Common myeloid progenitor, CD34-positive (primary cell): Measurements from ENCODE around the gene HDLBP.

ENCODE experiments used
- CTCF ChIA-PET: fragments of 350-600 bp; sonication (Branson Sonifier 250); formaldehyde crosslinking; loops from one replicate; lab custom pipeline; 2021; ENCODE audit warnings: antibody characterized with exemption; lab: Charles Lee
- POLR2A ChIA-PET: fragments of 350-600 bp; sonication (Branson Sonifier 250); formaldehyde crosslinking; loops from one replicate; lab custom pipeline; 2021; ENCODE audit warnings: antibody characterized with exemption; lab: Charles Lee
- DNase-seq, 3 donors: peaks; one replicate each; pipeline versions ENCODE4 v3.0.0 to v3.0.0-alpha.2; 2013
- H3K27ac ChIP-seq, 2 experiments: 1 replicate in 1 of 2; 2 replicates in 1 of 2; pipeline ENCODE4 v1.7.0; 2013; ENCODE audit warnings: inconsistent platforms in 2 of 2, low read length in 2 of 2, mild to moderate bottlenecking in 2 of 2, low read depth in 1 of 2, moderate library complexity in 1 of 2; ENCODE audit not compliant: severe bottlenecking in 2 of 2, insufficient read depth in 1 of 2, poor library complexity in 1 of 2
- H3K27me3 ChIP-seq, 5 experiments: replicated peaks in 2 of 5; 1 replicate in 3 of 5; 2 replicates in 2 of 5; pipeline versions ENCODE4 v1.6.1 to v1.7.0; 2013; ENCODE audit warnings: low read length in 4 of 5, mild to moderate bottlenecking in 2 of 5, moderate library complexity in 2 of 5, inconsistent platforms in 1 of 5; ENCODE audit not compliant: insufficient read depth in 5 of 5, control insufficient read depth in 4 of 5
- H3K36me3 ChIP-seq, 4 experiments: 1 replicate in 2 of 4; 2 replicates in 2 of 4; pipeline versions ENCODE4 v1.6.1 to v1.7.0; 2013; ENCODE audit warnings: low read length in 3 of 4, control low read depth in 1 of 4, mild to moderate bottlenecking in 1 of 4; ENCODE audit not compliant: control insufficient read depth in 4 of 4, insufficient read depth in 4 of 4
- H3K4me1 ChIP-seq, 4 experiments: 1 replicate in 3 of 4; 2 replicates in 1 of 4; pipeline versions ENCODE4 v1.6.1 to v1.7.1; 2013; ENCODE audit warnings: low read length in 3 of 4, mild to moderate bottlenecking in 3 of 4, control low read depth in 1 of 4, inconsistent platforms in 1 of 4, moderate library complexity in 1 of 4; ENCODE audit not compliant: control insufficient read depth in 4 of 4, insufficient read depth in 4 of 4; ENCODE audit errors: control extremely low read depth in 1 of 4
- H3K4me3 ChIP-seq, 7 experiments: 1 replicate in 4 of 7; 2 replicates in 3 of 7; pipeline versions ENCODE4 v1.5.1 to v1.7.0; 2013; ENCODE audit warnings: mild to moderate bottlenecking in 7 of 7, low read length in 6 of 7, moderate library complexity in 6 of 7, inconsistent platforms in 2 of 7, low read depth in 2 of 7, control low read depth in 1 of 7; ENCODE audit not compliant: insufficient read depth in 4 of 7, control insufficient read depth in 1 of 7; ENCODE audit errors: extremely low read depth in 1 of 7
- H3K9me3 ChIP-seq, 5 experiments: 1 replicate in 4 of 5; 2 replicates in 1 of 5; pipeline versions ENCODE4 v1.6.1 to v1.7.1; 2013; ENCODE audit warnings: low read length in 4 of 5, mild to moderate bottlenecking in 2 of 5, inconsistent platforms in 1 of 5, low read depth in 1 of 5, moderate library complexity in 1 of 5; ENCODE audit not compliant: control insufficient read depth in 4 of 5, insufficient read depth in 2 of 5; ENCODE audit errors: control extremely low read depth in 1 of 5
- WGBS: methylation state at CpG from one replicate; pipeline ENCODE4 v1.1.5; 2013; ENCODE audit not compliant: insufficient coverage; 5-methylcytosine and 5-hydroxymethylcytosine counted together

HDLBP gene

DNA sequence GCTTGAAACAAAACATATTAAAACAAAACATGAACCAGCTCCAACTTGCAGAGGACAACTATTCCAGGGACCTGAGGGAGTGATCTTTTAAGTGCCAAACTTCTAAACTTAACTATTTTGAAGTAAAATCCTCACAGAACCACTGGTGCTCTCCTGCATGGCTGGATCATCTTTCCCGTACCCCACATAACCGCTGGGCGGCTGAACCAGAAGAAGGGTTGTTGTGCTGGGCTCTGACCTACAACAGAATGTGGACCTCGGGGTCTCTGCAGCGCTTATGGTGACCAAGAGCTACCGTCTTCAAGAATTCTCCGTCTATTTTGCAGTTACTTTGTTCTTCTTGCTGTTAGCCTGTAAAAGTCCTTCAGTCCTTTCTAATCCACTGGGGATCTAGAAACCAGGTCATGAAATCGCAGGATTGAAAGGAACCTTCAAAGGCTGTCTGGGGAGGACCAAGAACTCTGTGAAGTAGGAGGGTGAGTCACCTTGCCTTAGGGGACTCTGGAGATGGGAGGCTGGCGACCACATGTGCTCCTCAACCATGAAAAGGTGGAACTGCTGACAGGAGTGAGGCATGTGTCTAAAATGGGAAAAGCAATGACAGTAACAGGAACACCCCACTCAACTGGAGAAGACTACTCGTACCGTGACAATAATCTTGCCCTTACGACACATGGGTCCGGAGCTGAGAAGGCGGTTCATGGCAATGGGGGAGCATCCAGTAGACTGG lies 46.6 kb downstream of the HDLBP start:
- no peak overlapping the region for H3K27ac ChIP-seq
- H3K9me3 ChIP-seq, result no peaks in the 10 kb centered on the region
- 93% methylated on average over 14 of the region's 14 CpGs for WGBS
- H3K27me3 ChIP-seq, result no peaks in the 10 kb centered on the region
- H3K36me3 ChIP-seq, result peaks cover 5 to 45% (median 29%) of the 10 kb centered on the region in 4 experiments
- H3K4me3 ChIP-seq, result no peak overlapping the region
- peaks cover 7 to 26% (median 20%) of the 10 kb centered on the region in 4 experiments for H3K4me1 ChIP-seq
- ChIA-PET POLR2A (interaction anchor here (0.6 kb wide), 1 partner anchor 15 kb away, joined by 7 read pairs; no protein-coding TSS in a partner anchor), CTCF (no interaction called here)
- no peak for DNase-seq

GRCh38 chr2:241268306-241268705 lies 47.2 kb downstream of the HDLBP start:
- CTCF ChIA-PET, result interaction anchor here (1.0 to 1.8 kb wide), 2 partner anchors 19 to 24 kb away, joined by 3 to 5 read pairs; no protein-coding TSS in a partner anchor
- 100% methylated on average over 2 of the region's 7 CpGs for WGBS
- Histone ChIP-seq H3K4me1 (peaks cover 7 to 22% (median 16%) of the 10 kb centered on the region in 4 experiments), H3K36me3 (peaks cover 5 to 50% (median 34%) of the 10 kb centered on the region in 4 experiments), H3K27ac (no peak overlapping the region), H3K27me3 (no peaks in the 10 kb centered on the region), H3K4me3 (no peak overlapping the region), H3K9me3 (no peaks in the 10 kb centered on the region)
- POLR2A ChIA-PET, result interaction anchor here (0.6 kb wide), 1 partner anchor 15 kb away, joined by 7 read pairs; no protein-coding TSS in a partner anchor
- DNase-seq, result no peak

DNA sequence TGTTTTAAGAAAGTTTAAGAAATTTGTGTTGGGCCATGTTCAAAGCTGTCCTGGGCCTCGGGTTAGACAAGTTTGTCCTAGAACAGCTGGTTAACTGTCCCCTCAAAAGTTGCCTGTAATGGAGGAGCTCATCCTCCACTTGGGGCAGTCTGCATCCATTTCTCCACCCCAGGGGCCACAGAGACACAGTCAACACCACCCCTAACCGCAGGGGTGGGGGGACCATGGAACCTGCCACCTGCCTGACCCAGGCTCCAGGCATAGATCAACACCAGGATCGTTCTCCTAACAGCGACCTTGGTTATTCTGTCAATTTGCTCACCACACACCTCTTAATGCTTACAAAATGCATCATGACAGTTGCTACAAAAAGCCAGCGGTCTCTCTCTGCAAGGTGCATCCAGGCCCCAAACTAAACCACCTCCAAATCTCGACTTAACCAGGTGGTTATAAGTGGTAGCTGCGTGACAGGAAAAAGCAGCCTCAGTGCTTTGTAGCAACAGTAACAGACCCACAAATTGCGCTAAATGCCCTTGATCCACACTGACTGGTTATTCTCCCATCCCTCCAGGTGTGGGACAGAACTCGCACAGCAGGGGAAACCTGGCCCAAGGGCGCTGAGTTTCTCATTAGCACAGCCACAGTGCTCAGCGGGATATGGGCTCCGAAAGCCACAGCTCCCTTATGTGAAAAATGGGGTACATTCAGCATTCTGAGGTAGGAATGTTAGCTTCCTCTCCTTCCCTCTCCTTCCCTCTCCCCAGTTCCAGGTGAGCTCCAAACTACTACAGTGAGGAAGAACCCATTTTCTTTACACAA lies 48.0 kb downstream of the HDLBP start:
- H3K27me3 ChIP-seq, result no peaks in the 10 kb centered on the region
- no peak overlapping the region for H3K27ac ChIP-seq
- ChIA-PET POLR2A (no interaction called here), CTCF (interaction anchor here (1.0 to 1.8 kb wide), 3 partner anchors 10 to 25 kb away, joined by 3 to 5 read pairs (median 3); no protein-coding TSS in a partner anchor)
- WGBS, result 87% methylated on average over 8 of the region's 12 CpGs
- DNase-seq, result no peak
- H3K9me3 ChIP-seq, result no peaks in the 10 kb centered on the region
- H3K4me3 ChIP-seq, result no peak overlapping the region
- peaks cover 9 to 59% (median 42%) of the 10 kb centered on the region in 4 experiments for H3K36me3 ChIP-seq
- peaks cover 7 to 17% (median 11%) of the 10 kb centered on the region in 4 experiments for H3K4me1 ChIP-seq

- POLR2A ChIA-PET, result no interaction called here
- CTCF ChIA-PET, result no interaction called here
- no peak for DNase-seq
- 100% methylated on average over 5 of the region's 5 CpGs for WGBS
- no peaks in the 10 kb centered on the region for H3K9me3 ChIP-seq
- H3K27ac ChIP-seq, result no peak overlapping the region
- H3K4me3 ChIP-seq, result no peak overlapping the region
- H3K27me3 ChIP-seq, result no peaks in the 10 kb centered on the region
- H3K36me3 ChIP-seq, result peaks cover 15 to 77% (median 60%) of the 10 kb centered on the region in 4 experiments
- peaks cover 0 to 2% (median under 1%) of the 10 kb centered on the region in 4 experiments for H3K4me1 ChIP-seq
These were observed 50.0 kb downstream of the HDLBP start for GRCh38 chr2:241265506-241265905.

DNA sequence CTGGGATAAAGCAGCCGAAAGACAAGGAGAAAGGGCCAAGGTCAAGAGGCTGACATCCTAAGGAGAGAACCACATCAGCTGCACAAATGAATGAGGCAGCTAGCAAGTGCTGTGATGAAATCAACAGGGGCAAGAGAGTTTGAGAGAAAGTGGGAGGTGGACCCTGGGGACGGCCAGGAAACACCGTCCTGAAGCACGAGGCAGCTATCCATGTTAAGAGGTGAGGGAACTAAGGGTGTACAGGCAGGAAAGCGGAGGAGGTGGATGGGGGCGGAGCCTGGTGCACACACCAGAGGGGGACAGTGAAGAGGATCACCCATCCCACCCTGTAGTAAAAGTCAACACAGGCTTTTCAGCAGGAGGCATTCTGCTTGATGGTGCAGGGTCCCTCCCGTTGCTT lies 52.4 kb downstream of the HDLBP start:
- ChIA-PET POLR2A (no interaction called here), CTCF (no interaction called here)
- Histone ChIP-seq H3K27ac (no peak overlapping the region), H3K4me3 (no peak overlapping the region), H3K9me3 (no peaks in the 10 kb centered on the region), H3K4me1 (no peaks in the 10 kb centered on the region), H3K27me3 (no peaks in the 10 kb centered on the region), H3K36me3 (peaks cover 18 to 84% (median 71%) of the 10 kb centered on the region in 4 experiments)
- no peak for DNase-seq
- 100% methylated on average over 7 of the region's 7 CpGs for WGBS

GRCh38 chr2:241261628-241262027 lies 53.8 kb downstream of the HDLBP start:
- H3K36me3 ChIP-seq, result peaks cover 13 to 81% (median 70%) of the 10 kb centered on the region in 4 experiments
- no peaks in the 10 kb centered on the region for H3K4me1 ChIP-seq
- DNase-seq, result no peak
- no peak overlapping the region for H3K27ac ChIP-seq
- no peak overlapping the region for H3K4me3 ChIP-seq
- no peaks in the 10 kb centered on the region for H3K27me3 ChIP-seq
- no peaks in the 10 kb centered on the region for H3K9me3 ChIP-seq
- POLR2A ChIA-PET, result interaction anchor here (0.6 kb wide), 1 partner anchor 24 kb away, joined by 4 read pairs; no protein-coding TSS in a partner anchor
- 92% methylated on average over 3 of the region's 4 CpGs for WGBS
- CTCF ChIA-PET, result interaction anchor here (0.7 kb wide), 1 partner anchor 26 kb away, joined by 3 read pairs; no protein-coding TSS in a partner anchor
